SK-N-SH treated with all-trans-retinoic acid at 6 μM for 48 hours (cell line): ENCODE data around the gene SLC16A4.

Experiments
- ATAC-seq: fragments of 200-7000 bp; cut with Tn5 transposase; 3 replicates; pipeline ENCODE4 v1.9.1; 2020; ENCODE audit warnings: mild to moderate bottlenecking, moderate library complexity
- ARNTL ChIP-seq: fragments of 450-650 bp; formaldehyde crosslinking; IDR thresholded peaks from 2 replicates; pipeline ENCODE4 v1.5.0; 2020; ENCODE audit warnings: low read depth, mild to moderate bottlenecking, moderate library complexity, borderline replicate concordance
- BACH2 ChIP-seq: fragments of 250-450 bp; sonication (Bioruptor Pico); IDR thresholded peaks from 2 replicates; pipeline ENCODE4 v1.9.0; 2021; ENCODE audit warnings: mild to moderate bottlenecking, borderline replicate concordance
- CREB5 ChIP-seq: fragments of 250-450 bp; sonication (Bioruptor Pico); IDR thresholded peaks from 2 replicates; pipeline ENCODE4 v1.5.1; 2020; ENCODE audit warnings: low read depth, mild to moderate bottlenecking, moderate library complexity
- ESRRG ChIP-seq: fragments of 250-450 bp; sonication (Bioruptor Pico); IDR thresholded peaks from 2 replicates; pipeline ENCODE4 v1.6.1; 2021; ENCODE audit warnings: mild to moderate bottlenecking
- GLIS3 ChIP-seq: fragments of 250-450 bp; sonication (Bioruptor Pico); IDR thresholded peaks from 2 replicates; pipeline ENCODE4 v1.5.0; 2020; ENCODE audit warnings: mild to moderate bottlenecking, moderate library complexity
- ISL1 ChIP-seq: fragments of 250-450 bp; sonication (Bioruptor Pico); IDR thresholded peaks from 2 replicates; pipeline ENCODE4 v2.1.2; 2022; ENCODE audit warnings: mild to moderate bottlenecking, moderate library complexity
- OSR1 ChIP-seq: fragments of 250-450 bp; sonication (Bioruptor Pico); IDR thresholded peaks from 2 replicates; pipeline ENCODE4 v1.8.0; 2022; ENCODE audit warnings: moderate library complexity, mild to moderate bottlenecking, inconsistent platforms
- PATZ1 ChIP-seq: fragments of 250-450 bp; sonication (Bioruptor Pico); IDR thresholded peaks from 2 replicates; pipeline ENCODE4 v1.8.0; 2020; ENCODE audit warnings: mild to moderate bottlenecking, moderate library complexity, borderline replicate concordance
- RARB ChIP-seq: fragments of 250-450 bp; sonication (Bioruptor Pico); IDR thresholded peaks from 2 replicates; pipeline ENCODE4 v1.8.0; 2021; ENCODE audit warnings: mild to moderate bottlenecking, moderate library complexity
- SNAI2 ChIP-seq: fragments of 250-450 bp; sonication (Bioruptor Pico); IDR thresholded peaks from 2 replicates; pipeline ENCODE4 v1.5.0; 2020; ENCODE audit warnings: mild to moderate bottlenecking, moderate library complexity
- TCF4 ChIP-seq: fragments of 250-450 bp; sonication (Bioruptor Pico); IDR thresholded peaks from 2 replicates; pipeline ENCODE4 v1.8.0; 2021; ENCODE audit warnings: mild to moderate bottlenecking, moderate library complexity, borderline replicate concordance
- TOX ChIP-seq: fragments of 250-450 bp; sonication (Bioruptor Pico); IDR thresholded peaks from 2 replicates; pipeline ENCODE4 v1.8.0; 2021; ENCODE audit warnings: mild to moderate bottlenecking, moderate library complexity, borderline replicate concordance
- TSHZ2 ChIP-seq: fragments of 250-450 bp; sonication (Bioruptor Pico); IDR thresholded peaks from 2 replicates; pipeline ENCODE4 v1.5.0; 2020; ENCODE audit warnings: mild to moderate bottlenecking, moderate library complexity
- ZC3H10 ChIP-seq: fragments of 250-450 bp; sonication (Bioruptor Pico); IDR thresholded peaks from 2 replicates; pipeline ENCODE4 v1.5.1; 2021; ENCODE audit warnings: mild to moderate bottlenecking, moderate library complexity
- ZFP3 ChIP-seq: fragments of 250-450 bp; sonication (Bioruptor Pico); IDR thresholded peaks from 2 replicates; pipeline ENCODE4 v1.5.0; 2020; ENCODE audit warnings: mild to moderate bottlenecking, moderate library complexity
- ZNF565 ChIP-seq: fragments of 450-650 bp; formaldehyde crosslinking; conservative IDR thresholded peaks from 2 replicates; pipeline ENCODE4 v1.5.0; 2020; ENCODE audit warnings: low read depth, mild to moderate bottlenecking, moderate library complexity
- ZNF70 ChIP-seq: fragments of 450-650 bp; formaldehyde crosslinking; IDR thresholded peaks from 2 replicates; pipeline ENCODE4 v1.5.0; 2020; ENCODE audit warnings: mild to moderate bottlenecking, moderate library complexity
- ZNF8 ChIP-seq: fragments of 450-650 bp; formaldehyde crosslinking; IDR thresholded peaks from 2 replicates; pipeline ENCODE4 v1.5.0; 2020; ENCODE audit warnings: mild to moderate bottlenecking, moderate library complexity
- TF ChIP-seq, protein P1 (sequence below): fragments of 250-450 bp; sonication (Bioruptor Pico); IDR thresholded peaks from 2 replicates; pipeline ENCODE4 v1.5.1; 2021; ENCODE audit warnings: mild to moderate bottlenecking, moderate library complexity

Gene SLC16A4

GRCh38 chr1:110430366-110430765 lies 39.5 kb upstream of the SLC16A4 start (continued):
- TF ChIP-seq TSHZ2 (CRISPR knock-in tag) = no peak
- no peak for TF ChIP-seq GLIS3 (CRISPR knock-in tag)
- TF ChIP-seq PATZ1 (CRISPR knock-in tag) = no peak

- ATAC-seq = no peak
- TF ChIP-seq ZNF565 (CRISPR knock-in tag) (no peak), SNAI2 (CRISPR knock-in tag) (no peak), ZFP3 (CRISPR knock-in tag) (no peak), ZNF70 (CRISPR knock-in tag) (no peak), GLIS3 (CRISPR knock-in tag) (no peak), ARNTL (CRISPR knock-in tag) (no peak), TSHZ2 (CRISPR knock-in tag) (no peak), PATZ1 (CRISPR knock-in tag) (no peak), RARB (no peak), ZC3H10 (no peak), ISL1 (no peak), TOX (CRISPR knock-in tag) (no peak), ZNF8 (CRISPR knock-in tag) (no peak)
- TF ChIP-seq, protein P1, sequence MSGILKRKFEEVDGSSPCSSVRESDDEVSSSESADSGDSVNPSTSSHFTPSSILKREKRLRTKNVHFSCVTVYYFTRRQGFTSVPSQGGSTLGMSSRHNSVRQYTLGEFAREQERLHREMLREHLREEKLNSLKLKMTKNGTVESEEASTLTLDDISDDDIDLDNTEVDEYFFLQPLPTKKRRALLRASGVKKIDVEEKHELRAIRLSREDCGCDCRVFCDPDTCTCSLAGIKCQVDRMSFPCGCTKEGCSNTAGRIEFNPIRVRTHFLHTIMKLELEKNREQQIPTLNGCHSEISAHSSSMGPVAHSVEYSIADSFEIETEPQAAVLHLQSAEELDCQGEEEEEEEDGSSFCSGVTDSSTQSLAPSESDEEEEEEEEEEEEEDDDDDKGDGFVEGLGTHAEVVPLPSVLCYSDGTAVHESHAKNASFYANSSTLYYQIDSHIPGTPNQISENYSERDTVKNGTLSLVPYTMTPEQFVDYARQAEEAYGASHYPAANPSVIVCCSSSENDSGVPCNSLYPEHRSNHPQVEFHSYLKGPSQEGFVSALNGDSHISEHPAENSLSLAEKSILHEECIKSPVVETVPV (CRISPR knock-in tag) = no peak
Measured at GRCh38 chr1:110428946-110429345, 38.1 kb upstream of the SLC16A4 start.

DNA sequence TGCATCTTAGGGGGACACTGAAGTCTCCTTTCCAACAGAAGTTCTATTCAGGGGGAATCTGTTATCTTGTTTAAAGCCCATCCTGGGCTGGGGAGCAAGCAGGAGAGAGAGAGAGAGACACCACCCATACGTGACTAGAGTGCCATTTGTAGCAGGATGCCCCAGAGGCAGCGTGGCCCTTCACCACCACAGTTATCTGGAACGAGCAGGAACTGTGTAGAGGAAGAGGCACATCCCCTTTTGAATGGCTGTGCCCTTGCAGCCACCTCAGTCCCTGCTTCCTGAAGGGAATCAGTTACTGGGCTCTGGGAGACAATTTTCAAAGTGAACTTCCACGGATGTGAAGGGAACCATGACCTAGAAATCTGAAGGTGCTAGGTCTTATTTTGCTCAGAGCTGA lies 36.0 kb upstream of the SLC16A4 start:
- no peak for ATAC-seq
- TF ChIP-seq, protein P1 (CRISPR knock-in tag) = no peak
- TF ChIP-seq ISL1 = no peak
- no peak for TF ChIP-seq TOX (CRISPR knock-in tag)
- TF ChIP-seq ZNF8 (CRISPR knock-in tag) = no peak
- TF ChIP-seq ZNF70 (CRISPR knock-in tag) = no peak
- TF ChIP-seq OSR1 = no peak
- TF ChIP-seq ARNTL (CRISPR knock-in tag) = no peak
- no peak for TF ChIP-seq TCF4 (CRISPR knock-in tag)
- TF ChIP-seq BACH2 (CRISPR knock-in tag) = no peak
- TF ChIP-seq CREB5 (CRISPR knock-in tag) = no peak
- no peak for TF ChIP-seq ESRRG (CRISPR knock-in tag)
- TF ChIP-seq ZFP3 (CRISPR knock-in tag) = no peak
- TF ChIP-seq TSHZ2 (CRISPR knock-in tag) = no peak
- no peak for TF ChIP-seq ZC3H10
